Heart right ventricle (tissue), 16 donors: ENCODE measurements around the gene MUCL1. TPM values are rescaled to one million over a fixed set of nuclear protein-coding genes. Genes with fewer than 3 reads are reported as not detected.

Source experiments
- ATAC-seq, 8 donors: fragments of 200-7000 bp; cut with Tn5 transposase; one replicate each; pipeline ENCODE4 v1.9.1; 2020; ENCODE audit warnings: mild to moderate bottlenecking in 8 of 8, moderate library complexity in 8 of 8, moderate number of reproducible peaks in 1 of 8
- DNase-seq, 2 donors: peaks; one replicate each; pipeline ENCODE4 v3.0.0-alpha.2; 2020
- H3K27ac ChIP-seq, 10 donors: fragments of 200-600 bp; sonication (generic) in 2 of 10; one replicate each; pipeline versions ENCODE4 v1.5.0 to v1.8.0; 2020 to 2022; ENCODE audit warnings: mild to moderate bottlenecking in 3 of 10
- H3K27me3 ChIP-seq, 7 donors: fragments of 200-600 bp; one replicate each; pipeline ENCODE4 v1.8.0; 2021 to 2022; ENCODE audit warnings: mild to moderate bottlenecking in 2 of 7
- H3K36me3 ChIP-seq, 9 donors: fragments of 200-600 bp; sonication (generic) in 1 of 9; one replicate each; pipeline versions ENCODE4 v1.5.0 to v1.8.0; 2020 to 2022; ENCODE audit warnings: mild to moderate bottlenecking in 2 of 9
- H3K4me1 ChIP-seq, 9 donors: fragments of 200-600 bp; sonication (generic) in 1 of 9; one replicate each; pipeline versions ENCODE4 v1.5.0 to v1.8.0; 2020 to 2022; ENCODE audit warnings: mild to moderate bottlenecking in 4 of 9
- H3K4me3 ChIP-seq, 10 donors: fragments of 200-600 bp; sonication (generic) in 2 of 10; one replicate each; pipeline versions ENCODE4 v1.5.0 to v1.8.0; 2020 to 2022; ENCODE audit warnings: mild to moderate bottlenecking in 7 of 10, moderate library complexity in 2 of 10
- H3K9me3 ChIP-seq, 11 donors: fragments of 200-600 bp in 10 of 11; sonication (generic) in 2 of 11; one replicate each; pipeline versions ENCODE4 v1.5.0 to v1.8.0; 2013 to 2022; ENCODE audit warnings: mild to moderate bottlenecking in 2 of 11, control low read depth in 1 of 11, moderate library complexity in 1 of 11
- whole genome bisulfite sequencing, 2 donors: extraction: QIAGEN DNeasy Blood & Tissue Kit; methylation state at CpG; one replicate each; pipeline ENCODE4 v1.1.7; 2013; ENCODE audit warnings: inconsistent platforms in 1 of 2; 5-methylcytosine and 5-hydroxymethylcytosine counted together
- intact Hi-C, 10 donors: fragments of 100-400 bp; cut with DNase I; formaldehyde crosslinking; loops; one replicate each; pipeline versions ENCODE4 v1.11.1 to v1.14.2; 2022
- polyA plus RNA-seq, 2 donors: library from polyadenylated mRNA; stranded (reverse); fragments of 200-250 nt; gene quantifications; one replicate each; pipeline ENCODE4 v1.2.3, GENCODE V29; 2013
- total RNA-seq, 10 donors: library from RNA; stranded (reverse); fragmentation: NEBNext Ultra II Directional in 3 of 10; extraction: Animal tissue kit (Norgen Biotek cat#: 25700) in 3 of 10; gene quantifications; one replicate each; pipeline versions ENCODE4 v1.2.1 to v1.2.4, GENCODE V29; 2021 to 2023
- TF ChIP-seq, protein P1 (sequence below), 9 donors: fragments of 200-600 bp; sonication (generic) in 2 of 9; IDR thresholded peaks; one replicate each; pipeline versions ENCODE4 v1.5.0 to v1.8.0; 2021 to 2022; ENCODE audit warnings: antibody characterized with exemption in 9 of 9, mild to moderate bottlenecking in 5 of 9, moderate library complexity in 1 of 9
- donor health status: Arrhythmogenic right ventricular cardiomyopathy.
- donor health status: ischemic (EF 13 %, LVEDD 7.1; RV severe dilation, severe dysfunction).
- donor health status: healthy with polysubstance abuse.
- donor health status: DM: no; HTN: yes; CAD: no.
- donor health status: DM: no; HTN: no; CAD: no.
- donor health status: ischemic (EF 25% LVEDD 6.9; RV normal size, moderate dysfunction).
- donor health status: ischemic (EF 25% LVEDD 5.7; RV mildly dilated, moderate dysfunction).
- donor health status: healthy.
- donor health status: DM: yes; HTN: yes; CAD: no.
- donor health status: Ischemic cardiomyopathy.
- donor health status: ischemic (EF 35%, LVEDD 5.7; RV mildly dilated, moderate dysfunction).
- donor health status: nonischemic (EF 11% LVEDD 7.7; RV severe dilation, severe dysfunction).
- donor health status: DM: yes; HTN: yes; CAD: no.
- donor health status: PGD.
- donor health status: ischemic (EF 29% LVEDD 5.4; RV normal size, mild dysfunction).
- donor health status: nonischemic (EF 23%, LVEDD 6.1; RV moderate dilation, normal function).

Gene MUCL1
- total and polyA plus RNA-seq, 12 donors, result not detected

DNA sequence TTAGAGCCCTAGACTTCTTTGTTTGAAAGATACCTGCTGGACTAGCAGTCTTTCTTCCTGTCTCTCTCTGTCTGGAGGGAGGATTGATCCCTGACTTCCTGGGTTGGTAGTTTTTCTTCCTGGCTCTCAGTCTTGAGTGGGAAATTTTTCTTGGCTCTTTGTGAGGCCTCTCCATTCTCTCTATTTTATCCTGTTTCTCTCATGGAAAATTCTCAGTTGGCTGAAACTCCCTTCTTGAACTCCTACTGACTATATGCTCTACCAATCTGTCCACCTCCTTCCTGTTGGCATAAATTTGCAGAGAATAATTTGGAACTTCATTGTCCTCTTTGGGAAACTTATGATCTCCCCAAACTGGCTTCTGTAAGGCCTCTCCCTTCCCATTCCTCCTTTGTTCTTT, 24.1 kb upstream of the MUCL1 start:
- intact Hi-C loops, result no loop called here
- Histone ChIP-seq H3K4me3 (no peak overlapping the region), H3K9me3 (no peaks in the 10 kb centered on the region), H3K36me3 (no peaks in the 10 kb centered on the region), H3K27ac (no peak overlapping the region), H3K27me3 (no peaks in the 10 kb centered on the region), H3K4me1 (no peaks in the 10 kb centered on the region)
- no peak for ATAC-seq
- no peak for DNase-seq
- TF ChIP-seq, protein P1, sequence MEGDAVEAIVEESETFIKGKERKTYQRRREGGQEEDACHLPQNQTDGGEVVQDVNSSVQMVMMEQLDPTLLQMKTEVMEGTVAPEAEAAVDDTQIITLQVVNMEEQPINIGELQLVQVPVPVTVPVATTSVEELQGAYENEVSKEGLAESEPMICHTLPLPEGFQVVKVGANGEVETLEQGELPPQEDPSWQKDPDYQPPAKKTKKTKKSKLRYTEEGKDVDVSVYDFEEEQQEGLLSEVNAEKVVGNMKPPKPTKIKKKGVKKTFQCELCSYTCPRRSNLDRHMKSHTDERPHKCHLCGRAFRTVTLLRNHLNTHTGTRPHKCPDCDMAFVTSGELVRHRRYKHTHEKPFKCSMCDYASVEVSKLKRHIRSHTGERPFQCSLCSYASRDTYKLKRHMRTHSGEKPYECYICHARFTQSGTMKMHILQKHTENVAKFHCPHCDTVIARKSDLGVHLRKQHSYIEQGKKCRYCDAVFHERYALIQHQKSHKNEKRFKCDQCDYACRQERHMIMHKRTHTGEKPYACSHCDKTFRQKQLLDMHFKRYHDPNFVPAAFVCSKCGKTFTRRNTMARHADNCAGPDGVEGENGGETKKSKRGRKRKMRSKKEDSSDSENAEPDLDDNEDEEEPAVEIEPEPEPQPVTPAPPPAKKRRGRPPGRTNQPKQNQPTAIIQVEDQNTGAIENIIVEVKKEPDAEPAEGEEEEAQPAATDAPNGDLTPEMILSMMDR (IDR thresholded peaks at IDR 0.05), result no peak

DNA sequence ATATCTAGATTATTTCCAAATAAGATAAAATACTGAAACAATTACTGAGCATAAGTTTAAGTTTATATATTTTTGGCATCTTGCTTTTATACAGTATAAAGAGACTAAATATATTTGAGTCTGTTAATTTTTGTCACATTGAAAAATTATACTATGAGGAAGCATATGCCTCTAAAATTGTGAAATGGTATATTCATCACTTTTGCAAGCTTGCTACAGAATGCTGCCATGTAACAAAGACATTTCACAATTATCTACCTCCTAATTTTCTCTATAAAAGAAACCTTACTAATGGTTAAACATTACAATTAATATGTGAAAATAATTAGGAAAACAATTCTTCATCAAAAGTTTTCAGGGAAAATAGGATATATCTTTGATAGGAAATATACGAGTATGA, 22.7 kb upstream of the MUCL1 start:
- H3K27me3 ChIP-seq, result no peaks in the 10 kb centered on the region
- intact Hi-C loops, result no loop called here
- 86 to 87% methylated on average over 1 of the region's 1 CpG for WGBS, 2 donors
- no peak overlapping the region for H3K4me3 ChIP-seq
- no peak for ATAC-seq
- H3K36me3 ChIP-seq, result no peaks in the 10 kb centered on the region
- H3K27ac ChIP-seq, result no peak overlapping the region
- DNase-seq, result no peak
- TF ChIP-seq, protein P1 (IDR thresholded peaks at IDR 0.05), result no peak
- no peaks in the 10 kb centered on the region for H3K4me1 ChIP-seq
- H3K9me3 ChIP-seq, result no peaks in the 10 kb centered on the region

DNA sequence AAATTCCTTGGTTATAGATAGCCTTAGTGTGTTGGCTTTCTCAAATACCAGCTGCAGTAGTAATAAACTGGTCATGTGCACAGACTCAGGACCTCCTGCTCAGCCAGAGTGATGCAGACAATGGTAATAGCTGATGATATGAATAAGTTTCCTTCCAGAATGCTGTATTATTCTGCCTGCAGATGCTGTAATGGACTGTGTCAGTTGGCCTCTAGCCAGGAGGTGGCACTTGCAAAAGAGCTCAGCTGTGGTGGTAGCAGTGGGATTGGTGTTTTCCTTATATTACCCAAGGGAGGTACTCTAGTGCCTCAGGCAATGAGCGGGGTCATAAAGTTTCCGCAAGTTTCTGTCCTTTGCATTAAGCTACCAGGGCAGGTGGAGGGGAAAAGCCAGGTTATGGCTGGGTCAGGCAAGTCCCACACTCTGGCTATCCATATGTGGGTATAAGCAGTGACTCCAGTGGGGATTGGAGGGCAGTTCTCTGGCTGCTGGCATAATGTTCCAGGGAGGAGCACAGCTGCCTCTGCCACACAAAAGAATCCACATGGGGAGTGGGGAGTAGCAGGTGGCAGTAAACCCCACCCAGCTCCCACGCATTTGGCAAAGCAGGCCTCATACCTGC, 14.0 kb upstream of the MUCL1 start:
- no peak for DNase-seq
- Histone ChIP-seq H3K27me3 (no peaks in the 10 kb centered on the region), H3K4me3 (no peak overlapping the region), H3K4me1 (no peaks in the 10 kb centered on the region), H3K9me3 (peaks cover 0 to 41% (median 12%) of the 10 kb centered on the region in 11 donors), H3K36me3 (no peaks in the 10 kb centered on the region), H3K27ac (no peak overlapping the region)
- intact Hi-C loops, result no loop called here
- TF ChIP-seq, protein P1 (IDR thresholded peaks at IDR 0.05), result no peak
- ATAC-seq, result no peak
- 79 to 82% methylated on average over 3 of the region's 3 CpGs for WGBS, 2 donors

DNA sequence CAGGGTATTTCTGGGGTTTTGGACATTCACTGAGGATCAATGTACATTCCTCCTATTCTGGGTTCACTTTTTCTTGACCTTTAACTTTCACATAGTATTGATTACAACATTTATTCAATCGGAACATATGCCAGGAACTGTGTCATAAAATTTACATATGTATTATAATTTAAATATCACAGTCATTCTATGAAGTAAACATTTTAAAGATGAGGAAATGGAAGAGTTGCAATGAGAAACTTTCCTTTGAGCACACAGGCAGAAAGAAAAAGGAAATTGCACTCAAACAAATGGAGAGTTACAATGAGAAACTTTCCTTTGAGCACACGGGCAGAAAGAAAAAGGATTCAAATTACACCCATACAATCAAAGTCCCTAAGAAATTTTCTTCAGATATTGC, 3.1 kb downstream of the MUCL1 start:
- no peak for ATAC-seq
- Histone ChIP-seq H3K9me3 (no peaks in the 10 kb centered on the region), H3K4me1 (no peaks in the 10 kb centered on the region), H3K27ac (no peak overlapping the region), H3K36me3 (no peaks in the 10 kb centered on the region), H3K4me3 (no peak overlapping the region), H3K27me3 (peaks cover 0 to 13% (median 0%) of the 10 kb centered on the region in 7 donors)
- TF ChIP-seq, protein P1 (IDR thresholded peaks at IDR 0.05), result no peak
- no peak for DNase-seq
- WGBS, 2 donors, result 60 to 64% methylated on average over 2 of the region's 2 CpGs
- intact Hi-C loops, result loop anchor here in 1 of 10 donors (10.0 kb wide), 1 partner anchor 97 kb away; no protein-coding TSS in a partner anchor
